Activated CD4-positive, alpha-beta T cell treated with anti-CD3 and anti-CD28 coated beads for 36 hours (primary cell): ENCODE measurements around the gene CHST15. TPM values are rescaled to one million over a fixed set of nuclear protein-coding genes. Genes with fewer than 3 reads are reported as not detected.

Source experiments
- ATAC-seq: fragments of 200-7000 bp; cut with Tn5 transposase; one replicate; pipeline ENCODE4 v1.10.0; 2021; ENCODE audit warnings: mild to moderate bottlenecking, moderate library complexity
- CTCF ChIA-PET: fragments of 350-600 bp; sonication (Branson Sonifier 250); formaldehyde crosslinking; loops from one replicate; lab custom pipeline; 2021; ENCODE audit warnings: antibody characterized with exemption; lab: Charles Lee
- POLR2A ChIA-PET: fragments of 350-600 bp; sonication (Branson Sonifier 250); formaldehyde crosslinking; loops from one replicate; lab custom pipeline; 2021; ENCODE audit warnings: antibody characterized with exemption, inconsistent platforms; lab: Charles Lee
- DNase-seq: peaks from one replicate; pipeline ENCODE4 v3.0.0-alpha.2; 2020
- H3K27ac Mint-ChIP-seq: one replicate; pipeline ENCODE4 v1.8.0; 2021; ENCODE audit warnings: mixed read lengths
- H3K27me3 Mint-ChIP-seq: one replicate; pipeline ENCODE4 v1.8.0; 2021; ENCODE audit warnings: mixed read lengths
- H3K36me3 Mint-ChIP-seq: one replicate; pipeline ENCODE4 v1.8.0; 2021; ENCODE audit warnings: low read depth, mixed read lengths
- H3K4me1 Mint-ChIP-seq: one replicate; pipeline ENCODE4 v1.8.0; 2021; ENCODE audit warnings: mixed read lengths
- H3K4me3 Mint-ChIP-seq: one replicate; pipeline ENCODE4 v1.8.0; 2021; ENCODE audit warnings: mild to moderate bottlenecking, moderate library complexity, mixed read lengths
- H3K9me3 Mint-ChIP-seq: one replicate; pipeline ENCODE4 v1.8.0; 2021; ENCODE audit warnings: low read depth, mixed read lengths
- intact Hi-C, 2 experiments: fragments of 100-400 bp; cut with DNase I in 1 of 2; cut with micrococcal nuclease in 1 of 2; formaldehyde crosslinking; loops; one replicate each; pipeline versions ENCODE4 v1.14.2 to v1.15.1; 2022 to 2024; cut with DNase I, micrococcal nuclease
- total RNA-seq, 2 experiments: library from RNA; stranded (reverse); gene quantifications; one replicate each; pipeline ENCODE4 v1.2.3, GENCODE V29; 2021

The CHST15 gene
- total RNA-seq, 2 experiments from 2014 or later, result 0.40 to 0.43 TPM

DNA sequence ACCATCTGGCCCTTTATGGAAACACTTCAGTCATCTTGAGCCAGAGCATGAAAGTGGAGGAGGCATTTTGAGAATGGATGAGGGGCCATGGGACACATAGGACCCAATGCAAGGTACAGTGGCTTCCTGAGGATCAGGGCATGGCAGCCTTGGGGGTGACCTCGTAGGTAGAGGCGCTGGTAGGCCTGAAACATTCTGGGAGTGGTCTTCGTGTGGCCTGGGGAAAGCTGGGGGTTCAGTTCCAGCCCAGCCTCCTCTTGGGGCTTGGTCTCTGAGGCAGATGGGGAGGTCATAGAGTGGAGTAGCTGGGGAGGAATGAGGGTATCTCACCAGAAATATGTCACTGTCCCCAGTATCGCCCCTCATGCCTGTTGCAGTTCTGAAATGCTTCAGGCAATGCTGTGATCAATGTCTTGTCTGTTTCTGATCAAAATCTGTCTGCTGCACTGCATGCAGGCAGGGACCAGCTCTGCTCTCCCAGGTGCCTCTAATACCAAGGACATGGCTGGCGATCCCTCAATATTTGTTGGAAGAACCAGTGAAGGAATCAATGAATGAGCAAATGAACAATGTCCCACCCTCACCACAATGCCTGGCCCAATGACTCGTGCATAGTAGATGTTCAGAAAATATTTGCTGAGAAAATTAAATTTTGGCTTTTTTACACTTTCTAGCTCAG lies 90.9 kb downstream of the CHST15 start:
- Mint-ChIP-seq H3K27me3 (no peaks in the 10 kb centered on the region), H3K36me3 (no peaks in the 10 kb centered on the region), H3K27ac (no peak overlapping the region), H3K4me1 (no peaks in the 10 kb centered on the region), H3K4me3 (no peak overlapping the region), H3K9me3 (no peaks in the 10 kb centered on the region)
- ChIA-PET POLR2A (no interaction called here), CTCF (no interaction called here)
- intact Hi-C loops, result no loop called here
- ATAC-seq (no peak), DNase-seq (no peak)

DNA sequence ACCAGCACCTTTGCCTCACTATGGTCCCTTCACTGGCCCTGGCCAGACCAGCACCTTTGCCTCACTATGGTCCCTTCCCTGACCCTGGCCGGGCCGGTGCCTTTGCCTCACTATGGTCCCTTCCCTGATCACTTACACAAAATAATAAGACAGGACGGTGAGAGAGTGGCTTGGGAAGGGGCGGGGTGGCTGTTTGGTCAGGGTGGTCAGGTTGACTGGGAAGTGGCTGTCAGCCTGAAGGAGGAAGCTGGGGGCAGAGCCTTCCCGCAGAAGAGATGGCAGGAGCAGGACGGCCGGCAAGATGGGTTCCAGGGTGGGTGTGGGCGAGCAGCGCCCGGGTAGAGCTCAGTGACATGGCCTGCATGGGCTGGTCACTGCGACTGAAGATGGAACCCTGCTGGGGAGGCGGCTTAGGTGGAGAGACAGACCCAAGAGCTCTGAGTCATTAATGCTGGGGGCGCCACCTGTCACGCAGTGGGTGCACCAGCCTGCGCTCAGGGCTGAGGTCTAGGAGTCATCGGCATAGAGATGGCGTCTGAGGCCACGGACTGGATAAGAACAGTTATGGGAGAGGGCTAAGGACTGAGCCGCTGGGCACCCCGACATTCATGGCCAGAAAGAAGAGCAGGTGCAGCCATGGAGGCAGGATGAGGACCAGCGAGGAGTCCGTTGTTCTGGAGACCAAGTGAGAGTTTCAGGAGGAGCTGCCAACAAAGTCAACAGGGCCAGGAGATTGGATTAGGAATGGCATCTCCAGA lies 91.8 kb downstream of the CHST15 start:
- no peaks in the 10 kb centered on the region for H3K36me3 Mint-ChIP-seq
- no peaks in the 10 kb centered on the region for H3K27me3 Mint-ChIP-seq
- ATAC-seq (no peak), DNase-seq (no peak)
- intact Hi-C loops, result no loop called here
- H3K9me3 Mint-ChIP-seq, result no peaks in the 10 kb centered on the region
- no peak overlapping the region for H3K4me3 Mint-ChIP-seq
- no peaks in the 10 kb centered on the region for H3K4me1 Mint-ChIP-seq
- H3K27ac Mint-ChIP-seq, result no peak overlapping the region
- ChIA-PET POLR2A (no interaction called here), CTCF (no interaction called here)

DNA sequence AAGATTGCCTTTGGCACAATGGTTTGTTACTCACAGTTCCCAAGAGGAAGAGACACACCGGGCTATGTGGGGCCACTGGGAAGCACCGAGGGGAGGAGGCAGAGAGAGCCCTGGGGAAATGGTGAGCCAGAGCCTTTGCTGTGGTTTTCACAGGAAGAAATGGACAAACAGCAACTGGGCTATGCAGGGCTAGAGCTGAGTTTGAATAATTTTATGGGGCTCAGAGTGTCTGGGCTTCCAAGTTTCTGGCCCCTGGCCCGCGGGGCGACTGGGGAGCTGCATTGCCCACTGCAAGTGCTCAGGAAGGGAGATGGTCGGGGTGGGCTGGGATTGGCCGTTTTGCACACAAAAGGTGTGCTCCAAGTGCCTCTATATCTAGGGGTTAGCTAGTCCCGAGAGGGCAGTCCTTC lies 92.6 kb downstream of the CHST15 start:
- no peak overlapping the region for H3K4me3 Mint-ChIP-seq
- no peaks in the 10 kb centered on the region for H3K36me3 Mint-ChIP-seq
- H3K27me3 Mint-ChIP-seq, result no peaks in the 10 kb centered on the region
- POLR2A ChIA-PET, result no interaction called here
- intact Hi-C loops, result no loop called here
- ATAC-seq (no peak), DNase-seq (no peak)
- H3K27ac Mint-ChIP-seq, result no peak overlapping the region
- H3K4me1 Mint-ChIP-seq, result no peaks in the 10 kb centered on the region
- H3K9me3 Mint-ChIP-seq, result no peaks in the 10 kb centered on the region
- CTCF ChIA-PET, result interaction anchor here (0.5 kb wide), 1 partner anchor 388 kb away, joined by 3 read pairs; no protein-coding TSS in a partner anchor

DNA sequence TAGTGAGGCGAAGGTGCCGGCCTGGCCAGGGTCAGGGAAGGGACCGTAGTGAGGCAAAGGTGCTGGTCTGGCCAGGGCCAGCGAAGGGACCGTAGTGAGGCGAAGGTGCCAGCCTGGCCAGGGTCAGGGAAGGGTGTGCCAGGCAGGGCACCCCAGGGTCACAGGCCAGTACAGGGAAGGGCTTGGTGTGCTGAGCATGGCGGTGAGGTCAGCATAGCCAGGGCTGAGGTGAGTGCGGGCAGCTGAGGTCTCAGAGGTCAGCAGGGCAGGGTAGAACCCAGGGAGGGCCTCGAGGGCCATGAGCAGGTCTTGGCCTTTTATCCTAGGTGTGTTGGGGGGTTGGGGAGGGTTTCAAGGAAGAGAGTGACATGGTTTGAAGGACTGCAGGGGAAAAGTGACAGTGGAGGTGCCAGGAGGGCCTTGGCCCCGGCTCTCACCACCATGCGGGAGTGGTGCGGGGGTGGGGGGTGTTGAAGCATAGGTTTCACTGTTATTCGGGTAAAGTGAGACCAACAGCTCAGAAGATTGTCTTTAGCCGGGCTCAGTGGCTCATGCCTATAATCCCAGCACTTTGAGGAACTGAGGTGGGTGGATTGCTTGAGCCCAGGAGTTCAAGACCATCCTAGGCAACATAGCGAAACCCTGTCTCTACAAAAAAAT lies 93.3 kb downstream of the CHST15 start:
- no peaks in the 10 kb centered on the region for H3K36me3 Mint-ChIP-seq
- ATAC-seq (no peak), DNase-seq (no peak)
- POLR2A ChIA-PET, result no interaction called here
- H3K4me1 Mint-ChIP-seq, result peaks cover 3% of the 10 kb centered on the region
- CTCF ChIA-PET, result interaction anchor here (0.5 kb wide), 1 partner anchor 389 kb away, joined by 3 read pairs; no protein-coding TSS in a partner anchor
- no peaks in the 10 kb centered on the region for H3K9me3 Mint-ChIP-seq
- no peak overlapping the region for H3K27ac Mint-ChIP-seq
- H3K4me3 Mint-ChIP-seq, result no peak overlapping the region
- intact Hi-C loops, result loop anchor here (5.0 to 10.0 kb wide), 3 partner anchors 152 to 232 kb away; no protein-coding TSS in a partner anchor
- H3K27me3 Mint-ChIP-seq, result peaks cover 1% of the 10 kb centered on the region

DNA sequence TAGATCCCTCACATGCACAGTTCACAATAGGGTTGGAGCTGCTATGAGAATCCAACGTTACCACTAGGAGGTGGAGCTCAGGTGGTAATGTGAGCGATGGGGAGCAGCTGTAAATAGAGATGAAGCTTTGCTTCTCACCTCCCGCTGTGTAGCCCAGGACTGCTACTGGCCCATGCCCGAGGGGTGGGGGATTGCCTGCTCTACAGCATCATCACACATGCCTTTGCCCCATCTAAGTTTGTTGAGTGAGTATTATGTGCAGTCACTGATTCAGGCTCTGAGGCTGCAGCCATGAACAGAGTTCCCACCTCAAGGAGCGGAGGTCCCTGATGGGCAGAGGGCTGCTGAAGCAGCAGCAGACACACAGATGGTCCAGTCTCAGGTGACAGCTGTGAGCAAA lies 94.1 kb downstream of the CHST15 start:
- intact Hi-C loops, result loop anchor here (5.0 to 10.0 kb wide), 3 partner anchors 153 to 233 kb away; no protein-coding TSS in a partner anchor
- Mint-ChIP-seq H3K36me3 (no peaks in the 10 kb centered on the region), H3K9me3 (no peaks in the 10 kb centered on the region), H3K27me3 (peaks cover 8% of the 10 kb centered on the region), H3K27ac (no peak overlapping the region), H3K4me1 (peaks cover 7% of the 10 kb centered on the region), H3K4me3 (no peak overlapping the region)
- CTCF ChIA-PET, result no interaction called here
- POLR2A ChIA-PET, result no interaction called here
- ATAC-seq, result no peak
- no peak for DNase-seq

DNA sequence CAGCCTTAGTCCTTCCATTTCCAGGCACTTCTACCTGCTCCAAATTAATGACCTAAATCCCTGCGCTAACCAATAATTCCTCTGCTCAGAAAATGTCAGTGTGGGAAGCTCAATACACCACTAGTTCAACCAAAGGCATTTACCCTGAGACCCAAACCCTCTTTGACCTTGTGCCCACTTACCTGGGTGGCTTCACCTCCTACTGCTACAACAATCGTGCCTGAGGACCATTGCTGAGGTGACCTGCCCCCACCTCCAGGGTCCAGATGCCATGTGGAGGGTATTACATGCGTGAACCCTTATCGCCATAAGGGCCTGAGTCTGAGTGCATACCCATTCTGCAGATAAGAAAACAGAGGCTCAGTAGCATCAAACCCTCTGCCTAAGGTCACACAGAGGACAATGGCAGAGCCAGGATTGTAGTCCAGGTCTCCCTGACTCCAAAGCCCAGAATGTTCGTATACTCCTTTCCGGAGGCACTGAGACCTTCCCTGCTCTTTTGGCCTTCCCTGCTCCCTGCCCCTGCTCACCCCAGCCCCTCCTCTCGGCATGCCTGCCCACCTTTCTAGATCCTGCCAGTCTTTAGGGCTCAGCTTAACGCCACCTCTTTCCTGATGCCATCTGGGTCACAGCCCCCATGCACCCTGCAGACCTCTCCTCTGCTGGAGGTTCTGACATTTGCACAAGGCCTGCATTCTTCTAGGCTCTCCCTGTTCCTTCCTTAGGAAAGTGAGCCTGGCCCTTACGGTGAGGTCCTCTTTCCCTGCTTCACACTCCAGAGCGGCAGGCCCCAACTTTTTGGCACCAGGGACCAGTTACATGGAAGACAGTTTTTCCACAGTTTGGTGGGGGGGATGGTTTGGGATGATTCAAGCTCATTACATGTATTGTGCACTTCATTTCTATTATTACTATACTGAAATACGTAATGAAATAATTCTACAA lies 94.9 kb downstream of the CHST15 start:
- Mint-ChIP-seq H3K9me3 (no peaks in the 10 kb centered on the region), H3K27me3 (peaks cover 15% of the 10 kb centered on the region), H3K27ac (no peak overlapping the region), H3K4me1 (peaks cover 7% of the 10 kb centered on the region), H3K36me3 (no peaks in the 10 kb centered on the region), H3K4me3 (no peak overlapping the region)
- intact Hi-C loops, result loop anchor here (5.0 to 10.0 kb wide), 3 partner anchors 154 to 234 kb away; no protein-coding TSS in a partner anchor
- ATAC-seq (no peak), DNase-seq (no peak)
- ChIA-PET CTCF (interaction anchor here (0.5 to 5.3 kb wide), 2 partner anchors 83 to 391 kb away, joined by 3 to 105 read pairs; no protein-coding TSS in a partner anchor), POLR2A (no interaction called here)

DNA sequence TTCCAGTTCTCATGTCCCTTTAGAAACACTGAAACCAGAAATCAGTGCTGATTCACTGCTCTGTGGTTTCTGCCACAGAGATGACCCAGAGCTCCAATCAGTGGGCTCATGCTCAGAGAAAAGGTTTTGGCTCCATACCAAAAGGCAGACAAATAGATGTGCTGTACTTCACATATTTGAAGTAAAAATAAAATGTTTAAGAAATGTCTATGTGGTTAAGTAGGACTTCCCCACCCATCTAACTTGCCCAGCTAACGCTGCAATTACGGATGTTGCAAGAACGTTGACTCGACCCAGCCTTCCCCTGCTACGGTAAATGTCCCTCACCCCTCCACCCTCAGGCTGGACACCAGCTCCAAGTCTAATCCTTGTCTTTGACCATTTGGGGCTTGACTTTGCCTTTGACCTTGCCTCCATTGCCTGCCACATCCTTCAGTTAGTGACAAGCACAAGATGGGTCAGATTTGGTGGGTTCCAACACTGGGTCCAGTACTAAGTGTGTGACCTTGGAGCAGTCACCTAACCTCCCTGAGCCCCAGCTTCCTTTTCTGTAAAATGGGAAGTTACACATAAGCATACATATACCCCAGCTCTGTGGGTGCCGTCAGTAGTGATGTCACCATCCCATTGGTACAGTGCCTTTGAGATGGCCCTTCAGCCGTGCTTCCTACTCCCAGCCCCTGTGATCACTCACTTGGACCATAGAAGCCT lies 95.8 kb downstream of the CHST15 start:
- intact Hi-C loops, result loop anchor here (5.0 to 10.0 kb wide), 3 partner anchors 155 to 235 kb away; no protein-coding TSS in a partner anchor
- POLR2A ChIA-PET, result no interaction called here
- Mint-ChIP-seq H3K9me3 (no peaks in the 10 kb centered on the region), H3K27me3 (peaks cover 22% of the 10 kb centered on the region), H3K27ac (no peak overlapping the region), H3K36me3 (no peaks in the 10 kb centered on the region), H3K4me3 (no peak overlapping the region), H3K4me1 (peaks cover 7% of the 10 kb centered on the region)
- CTCF ChIA-PET, result interaction anchor here (0.5 to 5.3 kb wide), 4 partner anchors 84 to 406 kb away, joined by 3 to 105 read pairs (median 10); no protein-coding TSS in a partner anchor
- ATAC-seq (no peak), DNase-seq (no peak)

DNA sequence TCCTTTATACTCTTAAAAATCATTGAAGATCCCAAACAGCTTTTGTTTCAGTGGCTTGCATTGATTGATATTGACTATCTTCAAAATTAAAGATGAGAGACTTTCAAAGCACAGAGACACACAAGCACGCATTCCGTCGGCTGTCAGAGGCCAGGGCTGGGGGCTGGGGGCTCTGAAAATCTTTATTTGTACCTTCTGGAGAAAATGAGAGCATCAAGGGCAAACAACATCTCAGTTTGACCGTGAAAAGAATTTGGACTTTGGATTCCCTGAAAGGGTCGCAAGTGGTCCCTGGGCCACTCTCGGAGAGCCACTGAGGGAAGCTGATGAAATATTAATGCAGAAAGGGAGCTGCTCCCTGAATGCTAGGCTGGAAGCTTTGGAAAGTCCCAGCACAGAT lies 96.4 kb downstream of the CHST15 start:
- DNase-seq (no peak), ATAC-seq (no peak)
- Mint-ChIP-seq H3K9me3 (no peaks in the 10 kb centered on the region), H3K4me1 (peaks cover 7% of the 10 kb centered on the region), H3K36me3 (no peaks in the 10 kb centered on the region), H3K4me3 (no peak overlapping the region), H3K27me3 (peaks cover 27% of the 10 kb centered on the region), H3K27ac (no peak overlapping the region)
- ChIA-PET POLR2A (no interaction called here), CTCF (interaction anchor here (0.7 to 5.3 kb wide), 8 partner anchors 8 to 407 kb away, joined by 3 to 105 read pairs (median 4); no protein-coding TSS in a partner anchor)
- intact Hi-C loops, result loop anchor here (5.0 to 10.0 kb wide), 3 partner anchors 155 to 235 kb away; no protein-coding TSS in a partner anchor

DNA sequence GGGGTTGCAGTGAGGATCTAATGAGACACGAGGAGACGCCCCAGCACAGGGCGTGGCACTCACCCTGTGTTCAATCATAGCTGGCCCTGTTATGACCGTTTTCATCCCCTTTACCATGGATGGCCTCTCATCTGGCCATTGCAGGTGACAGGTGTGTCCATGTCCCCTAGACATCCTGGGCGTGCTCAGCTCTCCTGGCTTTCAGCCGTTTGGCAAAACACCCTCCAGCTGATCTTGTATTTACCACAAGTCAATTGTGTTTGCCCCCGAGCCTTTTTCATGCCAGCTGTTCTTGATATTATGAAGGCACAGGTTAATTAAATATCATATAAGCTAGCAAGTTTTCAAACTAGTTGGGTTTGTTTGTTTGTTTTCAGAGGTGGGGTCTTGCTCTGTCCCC lies 97.1 kb downstream of the CHST15 start:
- no peaks in the 10 kb centered on the region for H3K9me3 Mint-ChIP-seq
- CTCF ChIA-PET, result interaction anchor here (0.5 to 5.3 kb wide), 13 partner anchors 9 to 464 kb away, joined by 3 to 105 read pairs (median 3); no protein-coding TSS in a partner anchor
- no peaks in the 10 kb centered on the region for H3K36me3 Mint-ChIP-seq
- no peak for DNase-seq
- no peak for ATAC-seq
- no peak overlapping the region for H3K27ac Mint-ChIP-seq
- no peak overlapping the region for H3K4me3 Mint-ChIP-seq
- POLR2A ChIA-PET, result no interaction called here
- peaks cover 7% of the 10 kb centered on the region for H3K4me1 Mint-ChIP-seq
- intact Hi-C loops, result loop anchor here (5.0 to 10.0 kb wide), 3 partner anchors 156 to 236 kb away; no protein-coding TSS in a partner anchor
- peaks cover 29% of the 10 kb centered on the region for H3K27me3 Mint-ChIP-seq
